GM19193 (cell line): ENCODE results near the gene JOSD1.

Experiments used
- POLR2A ChIP-seq: IDR thresholded peaks from 4 replicates; pipeline ENCODE4 v1.6.1; 2011; ENCODE audit not compliant: insufficient read depth, insufficient read length; ENCODE audit errors: extremely low read depth

Gene JOSD1

GRCh38 chr22:38696606-38697424 lies 3.9 kb downstream of the JOSD1 start:
- TF ChIP-seq POLR2A: no peak

DNA sequence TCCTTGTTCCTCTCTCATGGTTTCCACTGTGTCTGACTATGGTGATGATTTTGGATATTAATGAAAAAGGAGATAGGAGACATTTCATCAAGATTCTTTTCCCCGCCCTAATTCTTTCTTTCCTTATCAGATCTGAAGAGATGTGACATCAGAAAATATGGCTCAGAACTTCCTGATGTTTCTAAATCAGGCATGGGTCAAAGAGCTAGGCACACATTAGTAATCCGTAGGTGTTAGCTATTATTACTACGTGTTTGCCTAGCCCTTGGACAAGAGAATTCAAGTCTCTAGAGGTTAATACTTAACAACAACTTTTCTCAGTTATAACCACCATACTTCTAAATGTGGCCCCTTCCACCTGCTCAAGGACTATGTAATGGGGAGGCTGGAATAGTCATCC lies 5.8 kb downstream of the JOSD1 start:
- TF ChIP-seq POLR2A: no peak

GRCh38 chr22:38694049-38694448 lies 6.7 kb downstream of the JOSD1 start:
- TF ChIP-seq POLR2A: no peak

DNA sequence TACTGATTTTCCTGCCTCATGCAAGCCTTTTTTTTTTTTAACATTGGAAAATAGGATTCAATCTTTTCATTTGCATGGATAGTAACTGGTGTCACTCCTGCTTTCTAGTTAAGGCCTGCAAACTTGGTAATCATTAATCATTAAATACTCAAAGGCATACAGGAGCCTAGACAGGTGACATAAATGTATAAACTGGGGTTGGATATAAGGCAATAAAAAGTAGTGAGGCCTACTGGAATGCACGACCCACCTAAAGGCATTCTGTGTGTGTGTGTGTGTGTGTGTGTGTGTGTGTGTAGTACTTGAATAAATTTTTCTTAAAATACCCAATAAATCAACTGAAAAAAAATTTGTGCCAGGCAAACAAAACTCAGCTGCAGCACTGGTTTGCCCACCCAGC lies 11.1 kb downstream of the JOSD1 start:
- TF ChIP-seq POLR2A: no peak

GRCh38 chr22:38685761-38686160 lies 15.0 kb downstream of the JOSD1 start:
- TF ChIP-seq POLR2A: no peak

DNA sequence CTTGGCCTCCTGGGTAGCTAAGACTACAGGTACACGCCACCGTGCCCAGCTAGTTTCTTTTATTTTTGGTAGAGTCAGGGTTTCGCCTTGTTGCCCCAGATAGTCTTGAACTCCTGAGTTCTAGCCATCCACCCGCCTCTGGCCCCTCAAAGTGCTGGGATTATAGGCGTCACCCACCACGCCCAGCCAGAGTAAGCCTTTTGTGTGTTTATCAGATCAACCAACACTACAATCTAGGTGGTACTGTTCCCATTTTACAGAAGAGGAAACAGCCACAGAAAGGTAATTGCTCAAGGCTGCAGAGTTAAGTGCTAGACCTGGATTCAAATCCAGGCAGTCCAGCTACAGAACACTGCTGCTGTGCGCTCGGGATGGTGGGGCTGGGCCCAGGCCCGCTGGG lies 15.8 kb downstream of the JOSD1 start:
- TF ChIP-seq POLR2A: no peak

- peak; percentile 91 for TF ChIP-seq POLR2A
These were observed 19.0 kb downstream of the JOSD1 start, which contains the start of gene TOMM22 for GRCh38 chr22:38681582-38682335. Gene TOMM22 (plus strand): TSS chr22:38681957. CDS start chr22:38681979, 22 bp downstream.

DNA sequence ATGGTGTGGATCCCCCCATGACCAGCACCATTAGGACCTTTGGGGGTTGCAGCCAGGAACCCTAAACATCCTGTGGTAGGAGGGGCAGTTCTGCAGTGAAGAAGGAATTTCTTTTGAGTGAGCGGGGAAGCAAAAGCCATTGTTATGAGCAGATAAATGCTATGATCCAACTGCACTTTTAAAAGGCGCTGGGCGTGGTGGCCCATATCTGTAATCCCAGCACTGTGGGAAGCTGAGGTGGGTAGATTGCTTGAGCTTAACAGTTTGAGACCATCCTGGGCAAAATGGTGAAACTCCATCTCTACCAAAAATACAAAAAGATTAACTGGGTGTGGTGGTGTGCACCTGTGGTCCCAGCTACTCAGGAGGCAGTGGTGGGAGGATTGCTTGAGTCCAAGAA lies 24.9 kb downstream of the JOSD1 start:
- TF ChIP-seq POLR2A: no peak

DNA sequence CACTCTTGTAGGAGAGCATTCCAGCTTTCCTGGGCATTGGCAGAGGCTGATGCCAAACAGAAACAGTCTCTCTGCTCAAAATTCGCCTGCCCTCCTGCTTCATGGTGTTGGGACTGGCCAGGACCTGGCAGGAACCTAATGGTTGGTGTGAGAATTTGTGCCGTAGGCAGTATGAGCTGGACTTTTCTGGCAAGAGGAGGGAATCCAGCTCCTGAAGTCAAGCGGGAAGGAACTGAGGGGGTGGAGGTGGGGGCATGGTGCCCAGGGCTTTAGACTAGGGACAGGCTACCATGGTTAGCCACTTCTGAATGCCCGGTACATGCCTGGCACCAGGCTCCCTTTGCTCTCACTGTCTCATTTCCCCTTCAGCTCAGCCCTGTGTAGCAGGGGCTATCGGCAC lies 25.9 kb downstream of the JOSD1 start:
- TF ChIP-seq POLR2A: no peak

DNA sequence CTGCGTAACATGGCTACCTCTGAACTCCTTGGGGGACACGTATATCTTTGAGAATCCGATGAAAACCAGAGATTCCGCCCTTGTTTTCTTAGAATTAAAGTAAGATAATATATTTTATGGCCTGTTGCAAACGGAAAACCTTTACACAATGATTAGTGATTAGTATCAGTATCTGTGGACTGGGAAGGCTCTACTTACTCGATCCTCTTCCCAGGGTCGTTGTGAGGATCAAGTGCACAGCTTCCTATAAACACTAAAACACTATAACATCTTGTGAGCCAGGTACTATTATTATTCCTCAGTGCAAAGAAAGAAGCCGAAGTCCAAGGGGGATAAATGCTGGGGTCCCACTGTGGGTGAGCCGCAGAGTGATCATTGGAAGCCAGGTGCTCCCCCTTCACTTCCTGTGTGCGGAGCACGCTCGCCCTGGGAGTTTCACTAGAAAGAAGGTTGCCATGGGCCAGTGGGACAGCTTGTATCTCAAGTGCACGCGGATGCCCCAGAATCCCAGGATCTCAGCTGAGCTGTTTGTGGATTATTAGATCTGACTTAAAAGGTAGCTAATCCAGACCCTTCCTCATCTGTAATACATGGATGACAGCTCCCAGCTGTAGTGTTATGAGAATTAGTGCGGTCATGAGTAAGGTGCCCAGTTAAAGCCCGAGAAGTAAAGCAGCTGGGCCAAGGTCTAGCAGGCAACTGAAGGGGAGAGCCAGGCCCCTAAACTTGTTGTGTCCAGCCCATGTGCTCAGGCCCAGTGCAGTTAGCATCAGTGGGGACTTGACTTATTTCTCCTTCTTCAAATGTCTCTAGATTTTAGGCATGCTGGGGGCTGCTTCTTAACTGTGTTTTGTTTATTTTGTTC lies 43.5 kb downstream of the JOSD1 start:
- no peak for TF ChIP-seq POLR2A

DNA sequence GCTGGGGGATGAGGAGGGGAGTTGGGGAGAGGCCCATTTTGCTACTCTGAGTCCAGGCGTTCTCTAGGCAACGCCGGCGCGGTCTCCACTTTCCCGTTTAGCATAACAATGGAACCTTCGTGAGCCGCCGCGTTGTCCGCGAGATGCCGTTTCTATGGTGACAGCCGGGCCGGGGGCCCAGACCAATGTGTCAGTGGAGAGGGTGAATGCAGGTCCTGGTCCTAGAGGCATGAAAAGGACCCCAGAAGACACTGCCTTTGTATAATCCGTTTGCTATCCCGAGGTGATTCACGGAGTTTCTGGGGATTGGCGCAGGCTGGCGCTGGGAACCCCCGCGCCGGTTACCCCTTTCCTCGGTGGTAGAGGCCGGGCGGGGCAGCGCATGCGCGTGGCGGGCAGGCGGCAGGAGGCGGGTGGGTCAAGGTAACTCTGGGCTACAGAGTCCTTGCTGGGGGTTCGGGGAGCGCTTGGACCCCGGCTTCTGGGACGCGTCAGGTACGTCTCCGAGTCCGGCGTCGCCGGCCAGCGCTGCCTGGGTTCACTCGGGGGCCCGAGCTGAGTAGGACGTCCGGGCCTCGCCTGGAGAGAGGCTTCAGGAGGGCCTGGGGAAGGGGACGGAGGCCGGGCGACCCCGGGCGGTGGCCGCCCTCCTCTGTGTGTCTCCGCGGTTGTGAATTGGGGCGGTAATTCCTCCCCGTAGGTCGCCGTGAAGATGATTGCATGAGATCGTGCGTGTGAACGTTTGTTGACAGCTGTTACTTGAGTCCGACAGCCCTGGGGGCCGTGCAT lies 44.3 kb downstream of the JOSD1 start, which contains the start of the genes CBY1 and FAM227A:
Gene CBY1, plus strand, starts transcription at position 383 of the 789 bp plus-strand sequence. CDS start 11,417 bp downstream, outside the sequence.
Gene FAM227A, minus strand, starts transcription at position 137 of the 789 bp plus-strand sequence. CDS start 6,224 bp downstream, outside the sequence.
- peak; percentile 62 for TF ChIP-seq POLR2A

GRCh38 chr22:38655519-38656255 lies 45.1 kb downstream of the JOSD1 start:
- TF ChIP-seq POLR2A: no peak

DNA sequence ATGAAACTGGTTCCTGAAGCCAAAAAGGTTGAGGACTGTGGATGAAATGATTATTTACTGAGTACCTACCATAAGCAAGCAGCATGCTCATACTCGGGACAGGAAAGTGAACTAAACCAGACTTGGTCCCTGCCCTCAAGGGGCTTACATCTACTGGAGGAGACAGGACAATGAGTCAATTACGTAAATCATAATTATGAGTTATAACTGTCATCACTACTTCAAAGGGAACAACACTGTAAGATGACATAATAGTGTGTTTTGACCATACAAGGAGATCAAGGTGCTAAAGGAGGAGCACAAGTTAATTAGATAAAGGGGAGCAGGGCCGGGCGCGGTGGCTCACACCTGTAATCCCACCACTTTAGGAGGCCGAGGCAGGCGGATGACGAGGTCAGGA lies 47.0 kb downstream of the JOSD1 start:
- no peak for TF ChIP-seq POLR2A
